Measurements from ENCODE around the gene KIDINS220.
A peak's percentile ranks its signal among the peaks of the same experiment; 100 is the strongest.

KIDINS220 gene

DNA sequence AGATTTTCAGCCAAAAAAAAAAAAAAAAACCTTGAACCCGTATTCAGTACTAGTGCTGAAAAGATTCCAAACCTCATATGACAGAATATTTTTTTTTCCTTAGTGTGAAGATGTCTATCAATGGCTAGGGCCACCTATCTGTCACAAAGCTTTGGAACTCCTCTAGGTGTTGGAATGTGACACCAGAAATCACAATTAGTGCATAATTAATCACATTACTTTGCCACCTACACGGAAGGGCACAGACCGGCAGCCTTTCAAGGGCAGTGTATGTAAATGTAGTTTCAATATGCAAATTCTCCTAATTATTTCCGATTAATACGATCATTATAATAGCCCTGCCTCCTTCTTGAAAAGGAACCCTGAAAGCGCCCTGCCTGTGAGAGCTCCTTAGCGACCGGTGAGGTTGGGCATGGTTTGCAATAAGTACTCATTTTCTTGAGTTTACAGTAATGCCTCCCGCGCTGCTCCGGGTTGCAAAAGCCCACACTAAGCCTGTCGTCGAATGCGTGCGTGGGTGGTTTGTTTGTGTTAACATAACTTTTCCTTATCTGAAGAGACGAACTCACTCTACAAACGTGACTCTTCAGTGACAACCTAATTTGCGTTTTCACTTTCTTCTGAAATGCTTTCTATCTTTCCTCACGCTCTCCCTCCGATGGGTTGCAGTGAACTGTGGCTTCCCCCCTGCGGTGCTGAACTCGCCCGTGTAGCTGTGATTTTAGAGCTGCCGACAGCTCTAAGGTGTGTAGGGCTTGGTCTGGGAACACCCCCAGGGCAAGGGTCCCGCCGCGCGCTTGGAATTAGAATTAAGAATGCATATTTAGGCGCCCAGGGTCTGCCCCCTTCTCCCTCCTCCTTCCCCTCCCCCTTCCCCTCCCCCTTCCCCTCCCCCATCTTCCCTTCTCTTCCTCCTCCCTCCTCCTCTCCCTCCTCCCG is 156.3 kb downstream of the KIDINS220 start:
- Histone ChIP-seq H3K27me3 (ENCODE audit: insufficient read depth, low read depth) (no peaks in the 10 kb centered on the region), H3K27ac (peak overlapping the region; percentile 32)

DNA sequence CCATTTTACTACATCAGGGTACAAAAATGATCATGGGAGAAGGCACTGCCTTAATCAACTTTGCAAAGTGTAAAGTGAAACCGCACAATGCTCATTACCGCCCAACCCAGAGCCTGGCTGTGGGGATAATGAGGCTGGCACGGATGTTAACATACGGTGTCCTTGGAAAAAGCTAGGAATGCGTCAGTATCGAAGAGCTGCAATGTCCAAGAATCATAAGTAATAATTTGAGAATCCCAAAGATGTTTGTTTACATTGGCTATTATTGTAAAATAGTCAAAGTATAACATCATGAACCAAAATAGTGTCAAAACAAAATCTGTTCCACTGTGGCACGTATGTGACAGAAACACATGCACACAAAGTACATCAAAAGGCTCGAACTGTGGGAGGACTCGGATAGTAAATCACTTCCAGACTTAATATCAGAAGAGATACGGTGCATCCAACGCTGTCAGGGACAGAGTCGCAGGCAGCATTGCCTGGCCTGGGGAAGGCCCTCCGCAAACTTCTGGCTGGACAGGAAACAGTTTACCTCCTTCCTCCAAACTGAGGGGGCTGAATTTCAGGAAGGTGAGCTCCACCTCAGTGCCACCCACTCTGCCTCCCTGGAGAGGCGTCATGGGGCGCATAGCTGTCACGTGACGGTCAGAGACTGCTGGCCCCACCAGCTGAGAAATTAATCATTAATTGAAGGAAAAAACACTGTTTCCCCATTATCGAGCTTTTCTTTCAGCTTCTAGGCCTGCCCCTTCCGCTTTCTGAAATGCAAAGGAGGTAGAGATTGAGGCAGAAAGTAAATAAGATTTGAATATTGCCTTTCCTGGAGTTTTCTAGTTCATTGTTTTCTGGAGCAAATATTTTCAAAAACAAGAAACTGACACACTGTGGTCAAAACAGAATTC is 157.3 kb downstream of the KIDINS220 start:
- TF ChIP-seq, protein P1, sequence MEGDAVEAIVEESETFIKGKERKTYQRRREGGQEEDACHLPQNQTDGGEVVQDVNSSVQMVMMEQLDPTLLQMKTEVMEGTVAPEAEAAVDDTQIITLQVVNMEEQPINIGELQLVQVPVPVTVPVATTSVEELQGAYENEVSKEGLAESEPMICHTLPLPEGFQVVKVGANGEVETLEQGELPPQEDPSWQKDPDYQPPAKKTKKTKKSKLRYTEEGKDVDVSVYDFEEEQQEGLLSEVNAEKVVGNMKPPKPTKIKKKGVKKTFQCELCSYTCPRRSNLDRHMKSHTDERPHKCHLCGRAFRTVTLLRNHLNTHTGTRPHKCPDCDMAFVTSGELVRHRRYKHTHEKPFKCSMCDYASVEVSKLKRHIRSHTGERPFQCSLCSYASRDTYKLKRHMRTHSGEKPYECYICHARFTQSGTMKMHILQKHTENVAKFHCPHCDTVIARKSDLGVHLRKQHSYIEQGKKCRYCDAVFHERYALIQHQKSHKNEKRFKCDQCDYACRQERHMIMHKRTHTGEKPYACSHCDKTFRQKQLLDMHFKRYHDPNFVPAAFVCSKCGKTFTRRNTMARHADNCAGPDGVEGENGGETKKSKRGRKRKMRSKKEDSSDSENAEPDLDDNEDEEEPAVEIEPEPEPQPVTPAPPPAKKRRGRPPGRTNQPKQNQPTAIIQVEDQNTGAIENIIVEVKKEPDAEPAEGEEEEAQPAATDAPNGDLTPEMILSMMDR (conservative IDR thresholded peaks at IDR 0.05; ENCODE audit: low read depth, low read length): no peak
- H3K79me2 ChIP-seq (ENCODE audit: insufficient read depth, low read depth): peaks cover 17% of the 10 kb centered on the region; the same call in 1 of the 2 replicates
- H3K4me3 ChIP-seq (IDR thresholded peaks at IDR 0.05; ENCODE audit: insufficient read depth, low read depth, low read length): no peak overlapping the region
- H3K4me1 ChIP-seq (ENCODE audit: low read depth, poor library complexity, severe bottlenecking): peaks cover 39% of the 10 kb centered on the region
- H3K4me2 ChIP-seq: peak overlapping the region; percentile 68
- H3K27ac ChIP-seq: peak overlapping the region; percentile 32
- no peak overlapping the region for H3K9ac ChIP-seq
- no peak overlapping the region for H2AFZ ChIP-seq (ENCODE audit: low read depth)
- no peaks in the 10 kb centered on the region for H3K36me3 ChIP-seq (ENCODE audit: insufficient read depth)
- no peaks in the 10 kb centered on the region for H4K20me1 ChIP-seq (ENCODE audit: insufficient read depth)
- no peaks in the 10 kb centered on the region for H3K27me3 ChIP-seq (ENCODE audit: insufficient read depth, low read depth)

More for the DNA sequence above, 156.3 kb downstream of the KIDINS220 start:
- no peaks in the 10 kb centered on the region for H4K20me1 ChIP-seq (ENCODE audit: insufficient read depth)
- peak overlapping the region; percentile 62; the same call in 1 of the 2 replicates for H2AFZ ChIP-seq (ENCODE audit: low read depth)
- H3K36me3 ChIP-seq (ENCODE audit: insufficient read depth): no peaks in the 10 kb centered on the region
- H3K79me2 ChIP-seq (ENCODE audit: insufficient read depth, low read depth): peaks cover 17% of the 10 kb centered on the region; the same call in 1 of the 2 replicates
- H3K4me3 ChIP-seq (IDR thresholded peaks at IDR 0.05; ENCODE audit: insufficient read depth, low read depth, low read length): no peak overlapping the region
- H3K4me1 ChIP-seq (ENCODE audit: low read depth, poor library complexity, severe bottlenecking): peaks cover 42% of the 10 kb centered on the region
- TF ChIP-seq, protein P1 (conservative IDR thresholded peaks at IDR 0.05; ENCODE audit: low read depth, low read length): no peak
- H3K4me2 ChIP-seq: peak overlapping the region; percentile 55
- no peak overlapping the region; the same call in 1 of the 2 replicates for H3K9ac ChIP-seq

DNA sequence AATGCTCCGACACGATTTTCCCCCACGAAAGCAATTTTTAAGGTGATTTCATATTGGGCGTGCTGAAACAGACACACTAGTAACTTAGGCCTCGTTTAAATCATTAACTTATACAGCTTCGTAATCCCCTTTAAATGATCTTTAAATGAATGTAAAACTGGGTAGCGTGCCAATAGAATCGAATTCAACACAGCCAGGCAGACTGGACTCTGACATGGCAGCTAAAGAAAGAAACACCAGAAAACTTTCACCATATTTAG is 157.9 kb downstream of the KIDINS220 start:
- H4K20me1 ChIP-seq (ENCODE audit: insufficient read depth): no peaks in the 10 kb centered on the region
- peaks cover 35% of the 10 kb centered on the region for H3K4me1 ChIP-seq (ENCODE audit: low read depth, poor library complexity, severe bottlenecking)
- H3K9ac ChIP-seq: peak overlapping the region; percentile 41; the same call in 1 of the 2 replicates
- H3K4me2 ChIP-seq: peak overlapping the region; percentile 68
- no peaks in the 10 kb centered on the region for H3K27me3 ChIP-seq (ENCODE audit: insufficient read depth, low read depth)
- H3K27ac ChIP-seq: no peak overlapping the region
- no peaks in the 10 kb centered on the region for H3K36me3 ChIP-seq (ENCODE audit: insufficient read depth)
- TF ChIP-seq, protein P1 (conservative IDR thresholded peaks at IDR 0.05; ENCODE audit: low read depth, low read length): no peak
- no peak overlapping the region for H3K4me3 ChIP-seq (IDR thresholded peaks at IDR 0.05; ENCODE audit: insufficient read depth, low read depth, low read length)
- peak overlapping the region; percentile 57; the same call in 1 of the 2 replicates for H2AFZ ChIP-seq (ENCODE audit: low read depth)
- peaks cover 17% of the 10 kb centered on the region; the same call in 1 of the 2 replicates for H3K79me2 ChIP-seq (ENCODE audit: insufficient read depth, low read depth)
